Gastrocnemius medialis (tissue), 4 donors: ENCODE results near the gene FOXJ1.

Source experiments
- POLR2A ChIP-seq, 2 donors: fragments of 450-650 bp; IDR thresholded peaks; one replicate each; pipeline ENCODE4 v1.6.1; 2017; ENCODE audit warnings: antibody characterized with exemption in 2 of 2, mild to moderate bottlenecking in 2 of 2, moderate library complexity in 2 of 2
- TF ChIP-seq, protein P1 (sequence below), 5 experiments: fragments of 450-650 bp in 3 of 5; fragments of 200-600 bp in 2 of 5; sonication (generic) in 2 of 5; IDR thresholded peaks in 4 of 5; conservative IDR thresholded peaks in 1 of 5; 1 replicate in 4 of 5; 2 replicates in 1 of 5; pipeline ENCODE4 v1.5.1; 2016 to 2019; ENCODE audit warnings: antibody characterized with exemption in 5 of 5, mild to moderate bottlenecking in 3 of 5, moderate library complexity in 3 of 5

GRCh38 chr17:76179496-76180467, 38.7 kb upstream of the FOXJ1 start:
- no peak for TF ChIP-seq POLR2A (IDR thresholded peaks at IDR 0.05)
- TF ChIP-seq, protein P1, sequence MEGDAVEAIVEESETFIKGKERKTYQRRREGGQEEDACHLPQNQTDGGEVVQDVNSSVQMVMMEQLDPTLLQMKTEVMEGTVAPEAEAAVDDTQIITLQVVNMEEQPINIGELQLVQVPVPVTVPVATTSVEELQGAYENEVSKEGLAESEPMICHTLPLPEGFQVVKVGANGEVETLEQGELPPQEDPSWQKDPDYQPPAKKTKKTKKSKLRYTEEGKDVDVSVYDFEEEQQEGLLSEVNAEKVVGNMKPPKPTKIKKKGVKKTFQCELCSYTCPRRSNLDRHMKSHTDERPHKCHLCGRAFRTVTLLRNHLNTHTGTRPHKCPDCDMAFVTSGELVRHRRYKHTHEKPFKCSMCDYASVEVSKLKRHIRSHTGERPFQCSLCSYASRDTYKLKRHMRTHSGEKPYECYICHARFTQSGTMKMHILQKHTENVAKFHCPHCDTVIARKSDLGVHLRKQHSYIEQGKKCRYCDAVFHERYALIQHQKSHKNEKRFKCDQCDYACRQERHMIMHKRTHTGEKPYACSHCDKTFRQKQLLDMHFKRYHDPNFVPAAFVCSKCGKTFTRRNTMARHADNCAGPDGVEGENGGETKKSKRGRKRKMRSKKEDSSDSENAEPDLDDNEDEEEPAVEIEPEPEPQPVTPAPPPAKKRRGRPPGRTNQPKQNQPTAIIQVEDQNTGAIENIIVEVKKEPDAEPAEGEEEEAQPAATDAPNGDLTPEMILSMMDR (IDR thresholded peaks at IDR 0.05 in 4 of 5, conservative IDR thresholded peaks at IDR 0.05 in 1 of 5) = no peak
